IMR-90 (cell line): ENCODE measurements around the gene KRTAP5-6.
"Not testable (repeated sequence)": the region's sequence is repeated elsewhere in the genome, so short reads cannot be mapped to it uniquely, and the experiment has no call there.

ENCODE experiments used
- CHD1 ChIP-seq: IDR thresholded peaks from 2 replicates; pipeline ENCODE4 v1.6.1; 2012; ENCODE audit warnings: low read depth, low read length, improper control_type of control experiment
- CTCF ChIP-seq: conservative IDR thresholded peaks from 2 replicates; pipeline ENCODE4 v1.5.1; 2012; ENCODE audit warnings: mild to moderate bottlenecking, low read depth, low read length, improper control_type of control experiment
- ELK1 ChIP-seq: fragments of 150-350 bp; IDR thresholded peaks from 2 replicates; pipeline ENCODE4 v1.6.1; 2016; ENCODE audit warnings: low read depth, mild to moderate bottlenecking, low read length, moderate library complexity, borderline replicate concordance
- FOS ChIP-seq: fragments of 150-350 bp; IDR thresholded peaks from 2 replicates; pipeline ENCODE4 v1.6.1; 2016; ENCODE audit warnings: low read depth, low read length
- MAFK ChIP-seq: IDR thresholded peaks from 2 replicates; pipeline ENCODE4 v1.6.1; 2012; ENCODE audit warnings: low read depth, low read length, improper control_type of control experiment
- MXI1 ChIP-seq: IDR thresholded peaks from 2 replicates; pipeline ENCODE4 v1.6.1; 2012; ENCODE audit warnings: low read depth, mild to moderate bottlenecking, low read length, moderate library complexity, borderline replicate concordance
- POLR2A ChIP-seq: IDR thresholded peaks from 2 replicates; pipeline ENCODE4 v1.6.1; 2012; ENCODE audit warnings: mild to moderate bottlenecking, low read depth, low read length
- RFX5 ChIP-seq: IDR thresholded peaks from 2 replicates; pipeline ENCODE4 v1.8.0; 2012; ENCODE audit warnings: low read depth, mild to moderate bottlenecking, low read length, moderate library complexity
- USF2 ChIP-seq: fragments of 150-350 bp; IDR thresholded peaks from 2 replicates; pipeline ENCODE4 v1.6.1; 2017; ENCODE audit warnings: mild to moderate bottlenecking, antibody characterized with exemption, low read length, low read depth

- not testable (repeated sequence) for TF ChIP-seq CTCF, RFX5, ELK1, MXI1, FOS, POLR2A, MAFK, USF2, CHD1
Measured at GRCh38 chr11:1688336-1688947, 8.6 kb upstream of the KRTAP5-6 start.
